GM19240 (cell line): ENCODE data around the gene MSH6.

Experiments
- DNase-seq: peaks from one replicate; pipeline ENCODE4 v3.0.0; 2011; ENCODE audit warnings: low spot score; ENCODE audit not compliant: insufficient read length

MSH6 gene

GRCh38 chr2:47782671-47783485 lies at the start of gene MSH6:
TSS of gene MSH6 (plus strand) at chr2:47783145. CDS start at chr2:47783234, 89 bp downstream.
- DNase-seq, result peak; percentile 89

- no peak for DNase-seq
Observed at GRCh38 chr2:47735136-47735869, 47.6 kb upstream of the MSH6 start.

GRCh38 chr2:47735912-47736311 lies 47.0 kb upstream of the MSH6 start:
- DNase-seq, result no peak

- no peak for DNase-seq
Observed at GRCh38 chr2:47737191-47737975, 45.6 kb upstream of the MSH6 start.

GRCh38 chr2:47738331-47738730 lies 44.6 kb upstream of the MSH6 start:
- DNase-seq, result no peak

GRCh38 chr2:47741101-47741500 lies 41.8 kb upstream of the MSH6 start:
- no peak for DNase-seq

GRCh38 chr2:47741637-47742036 lies 41.3 kb upstream of the MSH6 start:
- no peak for DNase-seq

GRCh38 chr2:47744074-47744473 lies 38.9 kb upstream of the MSH6 start:
- DNase-seq, result no peak

GRCh38 chr2:47747878-47748277 lies 35.1 kb upstream of the MSH6 start:
- no peak for DNase-seq

- no peak for DNase-seq
Observed at GRCh38 chr2:47751856-47752414, 31.0 kb upstream of the MSH6 start.

- DNase-seq, result no peak
Observed at GRCh38 chr2:47767497-47767844, 15.5 kb upstream of the MSH6 start.

- DNase-seq, result peak; percentile 25
Observed at GRCh38 chr2:47767880-47768609, 14.9 kb upstream of the MSH6 start.

GRCh38 chr2:47769318-47769717 lies 13.6 kb upstream of the MSH6 start:
- DNase-seq, result no peak

- no peak for DNase-seq
Observed at GRCh38 chr2:47771211-47771610, 11.7 kb upstream of the MSH6 start.

GRCh38 chr2:47772343-47772742 lies 10.6 kb upstream of the MSH6 start:
- DNase-seq, result no peak

GRCh38 chr2:47774567-47774966 lies 8.4 kb upstream of the MSH6 start:
- DNase-seq, result no peak

GRCh38 chr2:47777277-47777937 lies 5.5 kb upstream of the MSH6 start:
- DNase-seq, result no peak

GRCh38 chr2:47778698-47779425 lies 4.1 kb upstream of the MSH6 start:
- no peak for DNase-seq

GRCh38 chr2:47779426-47779790 lies 3.5 kb upstream of the MSH6 start:
- no peak for DNase-seq

- no peak for DNase-seq
Observed at GRCh38 chr2:47782381-47782670, 619 bp upstream of the MSH6 start.
